PC-9 (cell line): ENCODE measurements around the gene PITPNM1.

ENCODE experiments used
- EZH2 ChIP-seq: fragments of 200-600 bp; sonication (generic); IDR thresholded peaks from 2 replicates; pipeline ENCODE4 v1.8.0; 2017; ENCODE audit warnings: antibody characterized with exemption, low read depth
- TF ChIP-seq, protein P1 (sequence below): fragments of 200-600 bp; sonication (generic); conservative IDR thresholded peaks from 2 replicates; pipeline ENCODE4 v1.6.1; 2017; ENCODE audit warnings: mixed run types, antibody characterized with exemption, mild to moderate bottlenecking, moderate library complexity

DNA sequence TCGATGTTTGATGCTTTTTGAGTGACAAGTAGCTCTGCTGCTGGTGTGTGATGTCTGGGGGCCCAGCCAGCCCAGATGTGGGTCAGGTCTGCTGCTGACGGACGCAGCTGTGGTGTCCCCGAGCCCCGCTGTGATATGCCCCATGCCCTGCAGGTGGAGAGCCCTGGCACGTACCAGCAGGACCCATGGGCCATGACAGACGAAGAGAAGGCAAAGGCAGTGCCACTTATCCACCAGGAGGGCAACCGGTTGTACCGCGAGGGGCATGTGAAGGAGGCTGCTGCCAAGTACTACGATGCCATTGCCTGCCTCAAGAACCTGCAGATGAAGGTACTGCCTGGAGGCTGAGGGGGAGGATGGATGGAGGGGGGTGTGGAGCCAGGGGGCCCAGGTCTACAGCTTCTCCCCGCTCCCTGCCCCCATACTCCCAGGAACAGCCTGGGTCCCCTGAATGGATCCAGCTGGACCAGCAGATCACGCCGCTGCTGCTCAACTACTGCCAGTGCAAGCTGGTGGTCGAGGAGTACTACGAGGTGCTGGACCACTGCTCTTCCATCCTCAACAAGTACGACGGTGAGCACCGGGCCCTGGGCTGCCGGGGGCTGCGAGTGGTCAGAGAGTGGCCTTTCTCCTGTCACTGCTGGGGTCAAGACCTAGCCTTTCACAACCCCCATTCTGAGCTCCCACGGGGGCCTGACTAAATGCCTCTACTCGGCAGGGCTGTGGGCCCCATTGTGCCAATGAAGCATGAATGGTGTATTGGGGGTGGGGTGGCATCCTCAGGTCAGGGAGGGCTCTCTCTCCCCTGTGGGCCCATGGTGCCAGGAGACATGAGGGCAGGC, 15.1 kb downstream of the PITPNM1 start:
- TF ChIP-seq, protein P1, sequence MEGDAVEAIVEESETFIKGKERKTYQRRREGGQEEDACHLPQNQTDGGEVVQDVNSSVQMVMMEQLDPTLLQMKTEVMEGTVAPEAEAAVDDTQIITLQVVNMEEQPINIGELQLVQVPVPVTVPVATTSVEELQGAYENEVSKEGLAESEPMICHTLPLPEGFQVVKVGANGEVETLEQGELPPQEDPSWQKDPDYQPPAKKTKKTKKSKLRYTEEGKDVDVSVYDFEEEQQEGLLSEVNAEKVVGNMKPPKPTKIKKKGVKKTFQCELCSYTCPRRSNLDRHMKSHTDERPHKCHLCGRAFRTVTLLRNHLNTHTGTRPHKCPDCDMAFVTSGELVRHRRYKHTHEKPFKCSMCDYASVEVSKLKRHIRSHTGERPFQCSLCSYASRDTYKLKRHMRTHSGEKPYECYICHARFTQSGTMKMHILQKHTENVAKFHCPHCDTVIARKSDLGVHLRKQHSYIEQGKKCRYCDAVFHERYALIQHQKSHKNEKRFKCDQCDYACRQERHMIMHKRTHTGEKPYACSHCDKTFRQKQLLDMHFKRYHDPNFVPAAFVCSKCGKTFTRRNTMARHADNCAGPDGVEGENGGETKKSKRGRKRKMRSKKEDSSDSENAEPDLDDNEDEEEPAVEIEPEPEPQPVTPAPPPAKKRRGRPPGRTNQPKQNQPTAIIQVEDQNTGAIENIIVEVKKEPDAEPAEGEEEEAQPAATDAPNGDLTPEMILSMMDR = no peak
- no peak for TF ChIP-seq EZH2
